RWPE2 (cell line): Measurements from ENCODE around the gene GRIPAP1.

Source experiments
- ATAC-seq: fragments of 200-7000 bp; cut with Tn5 transposase; 3 replicates; pipeline ENCODE4 v1.9.1; 2021; ENCODE audit warnings: low read depth
- DNase-seq: peaks from one replicate; pipeline ENCODE4 v3.0.0-alpha.2; 2020; ENCODE audit warnings: low spot score
- H3K27ac ChIP-seq: fragments of 450-650 bp; 2 replicates; pipeline ENCODE4 v1.5.1; 2017; ENCODE audit warnings: mild to moderate bottlenecking; ENCODE audit not compliant: poor library complexity, severe bottlenecking
- H3K27me3 ChIP-seq: fragments of 250-450 bp; sonication (Bioruptor Pico); 2 replicates; pipeline ENCODE4 v1.5.1; 2021; ENCODE audit warnings: mild to moderate bottlenecking, moderate library complexity; ENCODE audit not compliant: insufficient read depth, poor library complexity, severe bottlenecking
- H3K36me3 ChIP-seq: fragments of 250-450 bp; sonication (Bioruptor Pico); 2 replicates; pipeline ENCODE4 v1.5.1; 2020; ENCODE audit warnings: low read depth, mild to moderate bottlenecking, moderate library complexity
- H3K4me1 ChIP-seq: fragments of 250-450 bp; sonication (Bioruptor Pico); 2 replicates; pipeline ENCODE4 v1.5.1; 2021; ENCODE audit warnings: mild to moderate bottlenecking, moderate library complexity; ENCODE audit not compliant: insufficient read depth, poor library complexity, severe bottlenecking
- H3K4me3 ChIP-seq: fragments of 250-450 bp; sonication (Bioruptor Pico); 2 replicates; pipeline ENCODE4 v1.5.1; 2021; ENCODE audit warnings: mild to moderate bottlenecking, moderate library complexity; ENCODE audit not compliant: severe bottlenecking
- H3K9me3 ChIP-seq: fragments of 250-450 bp; sonication (Bioruptor Pico); 2 replicates; pipeline ENCODE4 v1.5.1; 2021; ENCODE audit warnings: mild to moderate bottlenecking, moderate library complexity; ENCODE audit not compliant: severe bottlenecking
- CTCF ChIP-seq: fragments of 450-650 bp; IDR thresholded peaks from one replicate; pipeline ENCODE4 v1.5.1; 2017; ENCODE audit warnings: mild to moderate bottlenecking, moderate library complexity; ENCODE audit not compliant: poor library complexity, severe bottlenecking

GRIPAP1 gene

GRCh38 chrX:49030283-49030682 lies 28.2 kb upstream of the GRIPAP1 start:
- no peak for DNase-seq
- no peak for ATAC-seq
- no peak overlapping the region for H3K27ac ChIP-seq
- peaks cover 29% of the 10 kb centered on the region for H3K36me3 ChIP-seq
- no peak overlapping the region for H3K4me3 ChIP-seq
- H3K4me1 ChIP-seq, result no peaks in the 10 kb centered on the region
- no peak for TF ChIP-seq CTCF
- H3K9me3 ChIP-seq, result no peaks in the 10 kb centered on the region
- no peaks in the 10 kb centered on the region for H3K27me3 ChIP-seq

GRCh38 chrX:49029876-49030275 lies 27.8 kb upstream of the GRIPAP1 start:
- DNase-seq (peak; percentile 76), ATAC-seq (peak; percentile 96)
- peak overlapping the region; percentile 35 for H3K27ac ChIP-seq
- H3K36me3 ChIP-seq, result peaks cover 29% of the 10 kb centered on the region
- H3K9me3 ChIP-seq, result no peaks in the 10 kb centered on the region
- no peaks in the 10 kb centered on the region for H3K27me3 ChIP-seq
- H3K4me3 ChIP-seq, result no peak overlapping the region
- TF ChIP-seq CTCF, result no peak
- no peaks in the 10 kb centered on the region for H3K4me1 ChIP-seq

- H3K9me3 ChIP-seq, result no peaks in the 10 kb centered on the region
- no peak overlapping the region for H3K4me3 ChIP-seq
- no peaks in the 10 kb centered on the region for H3K36me3 ChIP-seq
- no peak overlapping the region for H3K27ac ChIP-seq
- ATAC-seq, result no peak
- DNase-seq, result no peak
- H3K4me1 ChIP-seq, result no peaks in the 10 kb centered on the region
- no peaks in the 10 kb centered on the region for H3K27me3 ChIP-seq
- TF ChIP-seq CTCF, result no peak
Measured at GRCh38 chrX:49019599-49020249, 17.7 kb upstream of the GRIPAP1 start.

GRCh38 chrX:49019050-49019449 lies 17.0 kb upstream of the GRIPAP1 start:
- H3K9me3 ChIP-seq, result no peaks in the 10 kb centered on the region
- no peak for DNase-seq
- no peak for ATAC-seq
- H3K4me1 ChIP-seq, result no peaks in the 10 kb centered on the region
- no peak overlapping the region for H3K4me3 ChIP-seq
- H3K27ac ChIP-seq, result no peak overlapping the region
- no peaks in the 10 kb centered on the region for H3K27me3 ChIP-seq
- TF ChIP-seq CTCF, result no peak
- H3K36me3 ChIP-seq, result no peaks in the 10 kb centered on the region

GRCh38 chrX:49003696-49004095 lies 1.6 kb upstream of the GRIPAP1 start:
- Histone ChIP-seq H3K27me3 (no peaks in the 10 kb centered on the region), H3K4me3 (no peak overlapping the region), H3K9me3 (no peaks in the 10 kb centered on the region), H3K27ac (no peak overlapping the region), H3K4me1 (no peaks in the 10 kb centered on the region), H3K36me3 (0 out of 2 replicates have a peak, but pooled peaks cover 1% of the 10 kb centered on the region)
- ATAC-seq (no peak), DNase-seq (no peak)
- no peak for TF ChIP-seq CTCF
